Testis (tissue), 3 donors: ENCODE results near the gene LHFPL3. TPM values are rescaled to one million over a fixed set of nuclear protein-coding genes. Genes with fewer than 3 reads are reported as not detected.

Experiments used
- DNase-seq: peaks from one replicate; pipeline ENCODE4 v3.0.0-alpha.2; 2019
- H3K27ac ChIP-seq, 2 donors: fragments of 200-600 bp; sonication (generic); one replicate each; pipeline ENCODE4 v1.5.1; 2019
- H3K27me3 ChIP-seq: fragments of 200-600 bp; sonication (generic); one replicate; pipeline ENCODE4 v1.5.1; 2019
- H3K36me3 ChIP-seq: fragments of 200-600 bp; sonication (generic); one replicate; pipeline ENCODE4 v1.5.1; 2017; ENCODE audit warnings: low read depth; ENCODE audit errors: missing control alignments
- H3K4me1 ChIP-seq: fragments of 200-600 bp; sonication (generic); one replicate; pipeline ENCODE4 v1.5.1; 2019
- H3K4me3 ChIP-seq, 2 donors: fragments of 200-600 bp; sonication (generic); one replicate each; pipeline ENCODE4 v1.5.1; 2017 to 2019
- H3K9me3 ChIP-seq: fragments of 200-600 bp; sonication (generic); one replicate; pipeline ENCODE4 v1.5.1; 2017
- CTCF ChIP-seq, 3 experiments: fragments of 450-650 bp in 2 of 3; fragments of 200-600 bp in 1 of 3; sonication (generic) in 1 of 3; IDR thresholded peaks; one replicate each; pipeline ENCODE4 v1.5.1; 2016 to 2019; ENCODE audit warnings: antibody characterized with exemption in 3 of 3, mild to moderate bottlenecking in 2 of 3, moderate library complexity in 1 of 3
- POLR2A ChIP-seq: fragments of 450-650 bp; IDR thresholded peaks from one replicate; pipeline ENCODE4 v1.6.1; 2017; ENCODE audit warnings: antibody characterized with exemption, mild to moderate bottlenecking, moderate library complexity
- WGBS, 2 donors: methylation state at CpG; one replicate each; pipeline ENCODE4 v1.1.5; 2018; 5-methylcytosine and 5-hydroxymethylcytosine counted together
- intact Hi-C: fragments of 100-400 bp; cut with DNase I; formaldehyde crosslinking; loops from one replicate; pipeline ENCODE4 v1.15.1; 2023; ENCODE audit warnings: low total_unique reads
- polyA plus RNA-seq: library from polyadenylated mRNA; stranded (reverse); fragments of 350-450 nt; fragmentation: Illumina TruSeq; extraction: RNeasy Lipid Tissue Mini Kit (QIAGEN cat#74804); gene quantifications from one replicate; pipeline ENCODE4 v1.2.3, GENCODE V29; 2014; ENCODE audit warnings: low read depth, low replicate concordance; ENCODE audit not compliant: insufficient read depth
- total RNA-seq, 2 donors: library from RNA; depleted of rRNA; stranded (reverse); fragments of >200 nt; gene quantifications; one replicate each; pipeline ENCODE4 v1.2.3, GENCODE V29; 2016

LHFPL3 gene
- total and polyA plus RNA-seq, 3 donors from 2014 or later: 0.17 to 0.47 (median 0.19) TPM

- intact Hi-C loops: no loop called here
- no peak overlapping the region for H3K4me3 ChIP-seq
- H3K36me3 ChIP-seq: no peaks in the 10 kb centered on the region
- H3K4me1 ChIP-seq: peaks cover 4% of the 10 kb centered on the region
- no peaks in the 10 kb centered on the region for H3K27me3 ChIP-seq
- no peaks in the 10 kb centered on the region for H3K9me3 ChIP-seq
- TF ChIP-seq POLR2A: no peak
- TF ChIP-seq CTCF (IDR thresholded peaks at IDR 0.05): no peak
- DNase-seq: no peak
- WGBS, 2 donors: 18 to 23% methylated on average over 6 of the region's 6 CpGs
- H3K27ac ChIP-seq: no peak overlapping the region
Observed at GRCh38 chr7:104883248-104883717, 554.9 kb downstream of the LHFPL3 start.

GRCh38 chr7:104883718-104884452 is 555.5 kb downstream of the LHFPL3 start:
- intact Hi-C loops: no loop called here
- WGBS, 2 donors: 24 to 34% methylated on average over 16 to 17 of the region's 17 CpGs
- TF ChIP-seq POLR2A (no peak), CTCF (IDR thresholded peaks at IDR 0.05) (peak; percentile 70 to 92 (median 71))
- Histone ChIP-seq H3K4me3 (no peak overlapping the region), H3K36me3 (no peaks in the 10 kb centered on the region), H3K27me3 (no peaks in the 10 kb centered on the region), H3K4me1 (peaks cover 4% of the 10 kb centered on the region), H3K27ac (no peak overlapping the region), H3K9me3 (no peaks in the 10 kb centered on the region)
- DNase-seq: peak; percentile 92

- Histone ChIP-seq H3K9me3 (no peaks in the 10 kb centered on the region), H3K27ac (no peak overlapping the region), H3K4me1 (peaks cover 4% of the 10 kb centered on the region), H3K4me3 (no peak overlapping the region), H3K36me3 (no peaks in the 10 kb centered on the region), H3K27me3 (no peaks in the 10 kb centered on the region)
- TF ChIP-seq CTCF (IDR thresholded peaks at IDR 0.05) (no peak), POLR2A (no peak)
- intact Hi-C loops: no loop called here
- 63 to 67% methylated on average over 4 of the region's 4 CpGs for whole genome bisulfite sequencing, 2 donors
- DNase-seq: no peak
Observed at GRCh38 chr7:104886651-104887050, 558.2 kb downstream of the LHFPL3 start.

GRCh38 chr7:104890216-104890615 is 561.8 kb downstream of the LHFPL3 start:
- WGBS, 2 donors: 71 to 82% methylated on average over 5 of the region's 5 CpGs
- TF ChIP-seq CTCF (IDR thresholded peaks at IDR 0.05) (no peak), POLR2A (no peak)

GRCh38 chr7:104891949-104892348 is 563.5 kb downstream of the LHFPL3 start:
- Histone ChIP-seq H3K9me3 (no peaks in the 10 kb centered on the region), H3K4me1 (no peaks in the 10 kb centered on the region), H3K36me3 (no peaks in the 10 kb centered on the region), H3K27me3 (no peaks in the 10 kb centered on the region), H3K4me3 (no peak overlapping the region), H3K27ac (no peak overlapping the region)
- intact Hi-C loops: no loop called here
- no peak for DNase-seq
- TF ChIP-seq POLR2A (no peak), CTCF (IDR thresholded peaks at IDR 0.05) (no peak)

More at GRCh38 chr7:104890216-104890615, 561.8 kb downstream of the LHFPL3 start:
- no peaks in the 10 kb centered on the region for H3K4me1 ChIP-seq
- no peak overlapping the region for H3K4me3 ChIP-seq
- no peak for DNase-seq
- H3K9me3 ChIP-seq: no peaks in the 10 kb centered on the region
- H3K27ac ChIP-seq: no peak overlapping the region
- no peaks in the 10 kb centered on the region for H3K27me3 ChIP-seq
- intact Hi-C loops: no loop called here
- no peaks in the 10 kb centered on the region for H3K36me3 ChIP-seq
